HepG2 (cell line): ENCODE data around the gene DRG1. TPM values are rescaled to one million over a fixed set of nuclear protein-coding genes. Genes with fewer than 3 reads are reported as not detected.

ENCODE experiments used
- AKNA ChIP-seq: sonication (generic); formaldehyde crosslinking; IDR thresholded peaks from 2 replicates; pipeline ENCODE4 v1.4.0; 2020; ENCODE audit warnings: missing genetic modification reagents, borderline replicate concordance
- ATF7-NPFF ChIP-seq: sonication (generic); formaldehyde crosslinking; IDR thresholded peaks from 2 replicates; pipeline ENCODE4 v1.8.1; 2023; ENCODE audit warnings: mild to moderate bottlenecking, low read depth, missing genetic modification reagents, moderate library complexity
- EED ChIP-seq: sonication (generic); formaldehyde crosslinking; IDR thresholded peaks from 2 replicates; pipeline ENCODE4 v1.5.0; 2020; ENCODE audit warnings: mild to moderate bottlenecking, missing genetic modification reagents
- FIP1L1 ChIP-seq: fragments of 200-400 bp; formaldehyde crosslinking; IDR thresholded peaks from 2 replicates; pipeline ENCODE4 v1.6.1; 2018; ENCODE audit warnings: low read depth, mild to moderate bottlenecking, low read length, moderate library complexity, borderline replicate concordance; ENCODE audit not compliant: insufficient read depth
- FOXJ3 ChIP-seq: sonication (generic); formaldehyde crosslinking; IDR thresholded peaks from 2 replicates; pipeline ENCODE4 v1.4.0; 2020; ENCODE audit warnings: missing genetic modification reagents, mild to moderate bottlenecking, borderline replicate concordance
- HDAC6 ChIP-seq: fragments of 200-600 bp; sonication (generic); IDR thresholded peaks from 2 replicates; pipeline ENCODE4 v1.7.0; 2017; ENCODE audit warnings: mild to moderate bottlenecking, antibody characterized with exemption, low read length, low read depth
- MATR3 ChIP-seq: sonication (generic); formaldehyde crosslinking; IDR thresholded peaks from 2 replicates; pipeline ENCODE4 v1.4.0; 2020; ENCODE audit warnings: missing genetic modification reagents
- MLX ChIP-seq: IDR thresholded peaks from 2 replicates; pipeline ENCODE4 v1.6.1; 2016
- PAXIP1 ChIP-seq: sonication (generic); formaldehyde crosslinking; conservative IDR thresholded peaks from 2 replicates; pipeline ENCODE4 v1.4.0; 2020; ENCODE audit warnings: mild to moderate bottlenecking, missing genetic modification reagents, moderate library complexity
- SOX13 ChIP-seq, 3 experiments: fragments of 450-650 bp in 1 of 3; sonication (generic) in 1 of 3; formaldehyde crosslinking in 1 of 3; IDR thresholded peaks in 2 of 3; conservative IDR thresholded peaks in 1 of 3; 2 replicates each; pipeline versions ENCODE4 v1.5.0 to v1.6.1; 2016 to 2020; ENCODE audit warnings: antibody characterized with exemption in 1 of 3, mild to moderate bottlenecking in 1 of 3, missing compliant biosample characterization in 1 of 3, missing genetic modification reagents in 1 of 3, moderate library complexity in 1 of 3
- ZGPAT ChIP-seq: IDR thresholded peaks from 2 replicates; pipeline ENCODE4 v1.6.1; 2016; ENCODE audit warnings: mild to moderate bottlenecking
- ZNF484 ChIP-seq: sonication (generic); formaldehyde crosslinking; IDR thresholded peaks from 2 replicates; pipeline ENCODE4 v1.5.1; 2020; ENCODE audit warnings: mild to moderate bottlenecking, low read depth, missing genetic modification reagents, borderline replicate concordance
- ZNF639 ChIP-seq: conservative IDR thresholded peaks from 2 replicates; pipeline ENCODE4 v1.6.1; 2018; ENCODE audit warnings: missing genetic modification reagents
- ZNF878 ChIP-seq: sonication (generic); formaldehyde crosslinking; IDR thresholded peaks from 2 replicates; pipeline ENCODE4 v1.8.1; 2023; ENCODE audit warnings: mild to moderate bottlenecking, missing genetic modification reagents, moderate library complexity
- polyA plus RNA-seq, 8 experiments: library from polyadenylated mRNA; depleted of rRNA in 3 of 8; stranded (reverse) in 7 of 8; unstranded in 1 of 8; fragments of >200 nt; fragmentation: Illumina TruSeq in 4 of 8; extraction: Trizol in 4 of 8; gene quantifications; 2 replicates each; pipeline versions ENCODE4 v1.2.1 to v1.2.3, GENCODE V29; 2011 to 2016; ENCODE audit warnings: low read depth in 4 of 8, missing spikeins in 1 of 8, mixed read lengths in 1 of 8; ENCODE audit not compliant: insufficient read depth in 1 of 8
- total RNA-seq, 5 experiments: library from RNA; depleted of rRNA; stranded (reverse); fragments of >200 nt; fragmentation: Illumina TruSeq; extraction: Trizol; gene quantifications; 2 replicates each; pipeline ENCODE4 v1.2.3, GENCODE V29; 2016; ENCODE audit warnings: low read depth in 1 of 5

The DRG1 gene
- total and polyA plus RNA-seq, 2 of the 13 experiments (the other 11 are each of a cell fraction or from before 2014, with no cell fraction given) = 59.0 to 94.8 TPM

GRCh38 chr22:31399211-31400022 lies at the start of gene DRG1 (continued):
- peak; percentile 42; the same call in 1 of the 2 replicates for TF ChIP-seq AKNA (CRISPR knock-in tag)
- no peak for TF ChIP-seq ZNF484
- TF ChIP-seq ZNF878 (CRISPR knock-in tag) = peak; percentile 62; the same call in 1 of the 2 replicates
- no peak for TF ChIP-seq MLX (CRISPR knock-in tag)
- peak; percentile 84; the same call in 1 of the 2 replicates for TF ChIP-seq ZGPAT (CRISPR knock-in tag)
- TF ChIP-seq FOXJ3 = peak; percentile 46; the same call in 1 of the 2 replicates
- peak; percentile 31; the same call in 1 of the 2 replicates for TF ChIP-seq SOX13 (IDR thresholded peaks at IDR 0.05)
- peak in 1 of 2 experiments; percentile 34; a peak in 2 of 4 replicates for TF ChIP-seq SOX13 (CRISPR knock-in tag; conservative IDR thresholded peaks at IDR 0.05 in 1 of 2, IDR thresholded peaks at IDR 0.05 in 1 of 2)
- TF ChIP-seq FIP1L1 = no peak
- peak; percentile 57; the same call in 1 of the 2 replicates for TF ChIP-seq EED (CRISPR knock-in tag)
- peak; percentile 65; the same call in 1 of the 2 replicates for TF ChIP-seq ZNF639 (CRISPR knock-in tag)
- no peak for TF ChIP-seq HDAC6
- no peak for TF ChIP-seq MATR3 (CRISPR knock-in tag)
- TF ChIP-seq PAXIP1 (CRISPR knock-in tag) = peak; percentile 81
- peak; percentile 62 for TF ChIP-seq ATF7-NPFF (CRISPR knock-in tag)
